SK-N-SH (cell line): ENCODE data around the gene TXLNA. TPM values are rescaled to one million over a fixed set of nuclear protein-coding genes. Genes with fewer than 3 reads are reported as not detected.

Experiments
- CTCF ChIA-PET: fragments of 300-600, 350-600 bp; formaldehyde crosslinking; extraction: SDS; loops from one replicate; lab custom pipeline; 2021; lab: Yijun Ruan, JAX
- POLR2A ChIA-PET: fragments of 350-600 bp; sonication (Branson Sonifier 250); formaldehyde crosslinking; extraction: SDS; loops from one replicate; lab custom pipeline; 2020; ENCODE audit warnings: antibody characterized with exemption, inconsistent platforms; lab: Yijun Ruan, JAX
- DNase-seq: peaks from one replicate; pipeline ENCODE4 v3.0.0; 2012
- H2AFZ ChIP-seq: fragments of 200-600 bp; sonication (generic); 2 replicates; pipeline ENCODE4 v1.8.1; 2016; ENCODE audit warnings: antibody characterized with exemption, mild to moderate bottlenecking, low read depth
- H3F3A ChIP-seq: fragments of 200-600 bp; sonication (generic); replicated peaks from 2 replicates; pipeline ENCODE3; 2016; ENCODE audit warnings: antibody characterized with exemption, mild to moderate bottlenecking; ENCODE audit not compliant: insufficient read depth
- H3K27ac ChIP-seq, 2 experiments: fragments of 200-500 bp in 1 of 2; fragments of 200-600 bp in 1 of 2; sonication (Bioruptor generic) in 1 of 2; sonication (generic), shearing (Covaris generic) in 1 of 2; 2 replicates each; pipeline versions ENCODE4 v1.5.1 to v1.6.1; 2014 to 2016; ENCODE audit warnings: low read depth in 2 of 2, inconsistent platforms in 1 of 2, low read length in 1 of 2, mild to moderate bottlenecking in 1 of 2, mixed read lengths in 1 of 2
- H3K27me3 ChIP-seq: fragments of 200-600 bp; sonication (generic), shearing (Covaris generic); 2 replicates; pipeline ENCODE4 v1.6.1; 2016; ENCODE audit warnings: mixed run types; ENCODE audit not compliant: insufficient read depth
- H3K36me3 ChIP-seq, 2 experiments: fragments of 200-500 bp in 1 of 2; fragments of 200-600 bp in 1 of 2; sonication (Bioruptor generic) in 1 of 2; sonication (generic) in 1 of 2; replicated peaks in 1 of 2; 2 replicates each; pipeline versions ENCODE3 to v1.5.1; 2014 to 2016; ENCODE audit warnings: low read length in 1 of 2, mild to moderate bottlenecking in 1 of 2; ENCODE audit not compliant: insufficient read depth in 2 of 2, control insufficient read depth in 1 of 2
- H3K4me1 ChIP-seq, 2 experiments: fragments of 200-500 bp in 1 of 2; fragments of 200-600 bp in 1 of 2; sonication (Bioruptor generic) in 1 of 2; sonication (generic), shearing (Covaris generic) in 1 of 2; 2 replicates each; pipeline versions ENCODE4 v1.5.1 to v1.6.1; 2014 to 2016; ENCODE audit warnings: low read depth in 1 of 2, low read length in 1 of 2, mixed run types in 1 of 2; ENCODE audit not compliant: insufficient read depth in 2 of 2, control insufficient read depth in 1 of 2
- H3K4me2 ChIP-seq: fragments of 200-600 bp; sonication (generic), shearing (Covaris generic); 2 replicates; pipeline ENCODE4 v1.6.1; 2017; ENCODE audit warnings: mixed run types
- H3K4me3 ChIP-seq, 2 experiments: fragments of 200-500 bp in 1 of 2; fragments of 200-600 bp in 1 of 2; sonication (Bioruptor generic) in 1 of 2; sonication (generic), shearing (Covaris generic) in 1 of 2; 2 replicates each; pipeline versions ENCODE4 v1.5.1 to v1.8.1; 2014 to 2016; ENCODE audit warnings: low read depth in 2 of 2, inconsistent platforms in 1 of 2, low read length in 1 of 2, mild to moderate bottlenecking in 1 of 2, mixed read lengths in 1 of 2, moderate library complexity in 1 of 2
- H3K79me2 ChIP-seq: fragments of 200-600 bp; sonication (generic); 2 replicates; pipeline ENCODE4 v1.8.1; 2017; ENCODE audit warnings: mild to moderate bottlenecking; ENCODE audit not compliant: insufficient read depth
- H3K9ac ChIP-seq: fragments of 200-600 bp; sonication (generic); 2 replicates; pipeline ENCODE4 v1.6.1; 2017; ENCODE audit warnings: mixed run types
- H3K9me2 ChIP-seq: fragments of 200-600 bp; sonication (generic); 2 replicates; pipeline ENCODE4 v1.6.1; 2017; ENCODE audit warnings: mixed run types
- H3K9me3 ChIP-seq: fragments of 200-600 bp; sonication (generic); 2 replicates; pipeline ENCODE4 v1.6.1; 2017; ENCODE audit warnings: mixed run types, mild to moderate bottlenecking, moderate library complexity
- H4K20me1 ChIP-seq: fragments of 200-600 bp; sonication (generic); 2 replicates; pipeline ENCODE4 v1.6.1; 2017; ENCODE audit warnings: mild to moderate bottlenecking, mixed run types; ENCODE audit not compliant: insufficient read depth
- EZH2phosphoT487 ChIP-seq: fragments of 200-600 bp; sonication (generic); IDR thresholded peaks from 2 replicates; pipeline ENCODE4 v1.6.1; 2017; ENCODE audit warnings: low read depth, mixed run types, mild to moderate bottlenecking, antibody characterized with exemption, moderate library complexity, borderline replicate concordance
- FOXJ3 ChIP-seq: sonication (generic); formaldehyde crosslinking; IDR thresholded peaks from 2 replicates; pipeline ENCODE4 v1.5.1; 2020; ENCODE audit warnings: mild to moderate bottlenecking, missing genetic modification reagents
- FOXM1 ChIP-seq: IDR thresholded peaks from 2 replicates; pipeline ENCODE4 v1.4.0; 2012; ENCODE audit warnings: low read depth, mild to moderate bottlenecking
- GATA2 ChIP-seq: sonication (generic); formaldehyde crosslinking; IDR thresholded peaks from 2 replicates; pipeline ENCODE4 v1.5.0; 2020; ENCODE audit warnings: mild to moderate bottlenecking, missing genetic modification reagents
- JUND ChIP-seq: IDR thresholded peaks from 2 replicates; pipeline ENCODE4 v1.4.0; 2012
- SIN3A ChIP-seq: IDR thresholded peaks from 2 replicates; pipeline ENCODE4 v1.6.1; 2012; ENCODE audit warnings: low read depth, mild to moderate bottlenecking, low read length, moderate library complexity, borderline replicate concordance
- YY1 ChIP-seq: IDR thresholded peaks from 2 replicates; pipeline ENCODE4 v1.4.0; 2012; ENCODE audit warnings: low read depth, mild to moderate bottlenecking
- WGBS: methylation state at CpG from one replicate; pipeline ENCODE4 v1.1.6; 2017; ENCODE audit warnings: low lambda C conversion rate; 5-methylcytosine and 5-hydroxymethylcytosine counted together
- polyA plus RNA-seq, 3 experiments: library from polyadenylated mRNA; depleted of rRNA; stranded (reverse); fragments of >200 nt; gene quantifications; 2 replicates each; pipeline ENCODE4 v1.2.3, GENCODE V29; 2012
- TF ChIP-seq, protein P1 (sequence below): IDR thresholded peaks from 2 replicates; pipeline ENCODE4 v1.4.0; 2012; ENCODE audit warnings: low read depth, borderline replicate concordance
- TF ChIP-seq, protein P2 (sequence below): fragments of 200-600 bp; sonication (generic); IDR thresholded peaks from 2 replicates; pipeline ENCODE4 v1.6.1; 2017; ENCODE audit warnings: antibody characterized with exemption, mild to moderate bottlenecking, moderate library complexity
- TF ChIP-seq, protein P3 (sequence below): IDR thresholded peaks from 2 replicates; pipeline ENCODE4 v1.4.0; 2012; ENCODE audit warnings: low read depth

TXLNA gene
- polyA plus RNA-seq, 1 of the 3 experiments (the other 2 are of a cell fraction), result 26.4 TPM

DNA sequence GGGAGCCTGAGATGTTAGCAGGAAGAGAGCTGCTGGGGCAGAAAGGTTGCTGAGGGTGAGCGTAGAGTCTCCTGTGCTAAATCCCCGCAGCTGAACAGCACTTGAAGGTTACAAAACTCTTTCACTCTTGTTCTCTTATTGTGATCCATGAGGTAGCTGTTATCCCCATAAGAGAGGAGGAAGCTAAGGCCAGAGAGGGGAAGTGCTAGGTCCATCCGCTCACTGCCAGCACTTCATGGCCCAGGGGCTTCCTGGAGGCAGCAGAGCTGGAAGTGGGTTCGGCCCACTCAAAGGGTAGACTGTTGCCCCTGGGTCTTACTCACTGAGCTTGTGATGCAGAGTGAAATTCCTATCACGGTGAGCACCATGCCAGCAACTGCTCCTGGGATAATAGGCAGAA is 37.1 kb downstream of the TXLNA start:
- Histone ChIP-seq H4K20me1 (no peaks in the 10 kb centered on the region), H3K9me2 (no peaks in the 10 kb centered on the region), H3K4me1 (peaks cover 0 to 11% of the 10 kb centered on the region in 2 experiments; a peak in 2 of 4 replicates), H3K79me2 (peaks cover 27% of the 10 kb centered on the region), H3K9me3 (no peaks in the 10 kb centered on the region), H3K4me2 (no peak overlapping the region), H3K27ac (no peak overlapping the region), H2AFZ (no peak overlapping the region), H3K9ac (no peak overlapping the region), H3F3A (peaks cover 3% of the 10 kb centered on the region), H3K36me3 (peaks cover 5 to 27% of the 10 kb centered on the region in 2 experiments), H3K27me3 (no peaks in the 10 kb centered on the region), H3K4me3 (no peak overlapping the region)
- ChIA-PET CTCF (interaction anchor here (0.9 to 3.6 kb wide), 14 partner anchors 10 to 156 kb away, joined by 3 to 45 read pairs (median 8); partner anchors contain the start of genes CCDC28B, FAM167B, IQCC and LCK), POLR2A (interaction anchor here (0.9 to 2.2 kb wide), 4 partner anchors 10 to 119 kb away, joined by 3 to 11 read pairs (median 10); partner anchors contain the start of genes IQCC and MARCKSL1)
- WGBS, result 94% methylated on average over 5 of the region's 5 CpGs
- DNase-seq, result no peak
- TF ChIP-seq, protein P1, sequence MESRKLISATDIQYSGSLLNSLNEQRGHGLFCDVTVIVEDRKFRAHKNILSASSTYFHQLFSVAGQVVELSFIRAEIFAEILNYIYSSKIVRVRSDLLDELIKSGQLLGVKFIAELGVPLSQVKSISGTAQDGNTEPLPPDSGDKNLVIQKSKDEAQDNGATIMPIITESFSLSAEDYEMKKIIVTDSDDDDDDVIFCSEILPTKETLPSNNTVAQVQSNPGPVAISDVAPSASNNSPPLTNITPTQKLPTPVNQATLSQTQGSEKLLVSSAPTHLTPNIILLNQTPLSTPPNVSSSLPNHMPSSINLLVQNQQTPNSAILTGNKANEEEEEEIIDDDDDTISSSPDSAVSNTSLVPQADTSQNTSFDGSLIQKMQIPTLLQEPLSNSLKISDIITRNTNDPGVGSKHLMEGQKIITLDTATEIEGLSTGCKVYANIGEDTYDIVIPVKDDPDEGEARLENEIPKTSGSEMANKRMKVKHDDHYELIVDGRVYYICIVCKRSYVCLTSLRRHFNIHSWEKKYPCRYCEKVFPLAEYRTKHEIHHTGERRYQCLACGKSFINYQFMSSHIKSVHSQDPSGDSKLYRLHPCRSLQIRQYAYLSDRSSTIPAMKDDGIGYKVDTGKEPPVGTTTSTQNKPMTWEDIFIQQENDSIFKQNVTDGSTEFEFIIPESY, result no peak
- no peak for TF ChIP-seq YY1
- no peak for TF ChIP-seq GATA2 (CRISPR knock-in tag)
- TF ChIP-seq, protein P2, sequence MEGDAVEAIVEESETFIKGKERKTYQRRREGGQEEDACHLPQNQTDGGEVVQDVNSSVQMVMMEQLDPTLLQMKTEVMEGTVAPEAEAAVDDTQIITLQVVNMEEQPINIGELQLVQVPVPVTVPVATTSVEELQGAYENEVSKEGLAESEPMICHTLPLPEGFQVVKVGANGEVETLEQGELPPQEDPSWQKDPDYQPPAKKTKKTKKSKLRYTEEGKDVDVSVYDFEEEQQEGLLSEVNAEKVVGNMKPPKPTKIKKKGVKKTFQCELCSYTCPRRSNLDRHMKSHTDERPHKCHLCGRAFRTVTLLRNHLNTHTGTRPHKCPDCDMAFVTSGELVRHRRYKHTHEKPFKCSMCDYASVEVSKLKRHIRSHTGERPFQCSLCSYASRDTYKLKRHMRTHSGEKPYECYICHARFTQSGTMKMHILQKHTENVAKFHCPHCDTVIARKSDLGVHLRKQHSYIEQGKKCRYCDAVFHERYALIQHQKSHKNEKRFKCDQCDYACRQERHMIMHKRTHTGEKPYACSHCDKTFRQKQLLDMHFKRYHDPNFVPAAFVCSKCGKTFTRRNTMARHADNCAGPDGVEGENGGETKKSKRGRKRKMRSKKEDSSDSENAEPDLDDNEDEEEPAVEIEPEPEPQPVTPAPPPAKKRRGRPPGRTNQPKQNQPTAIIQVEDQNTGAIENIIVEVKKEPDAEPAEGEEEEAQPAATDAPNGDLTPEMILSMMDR, result no peak
- TF ChIP-seq FOXM1, result no peak
- TF ChIP-seq EZH2phosphoT487, result no peak
- no peak for TF ChIP-seq FOXJ3 (CRISPR knock-in tag)
- TF ChIP-seq, protein P3, sequence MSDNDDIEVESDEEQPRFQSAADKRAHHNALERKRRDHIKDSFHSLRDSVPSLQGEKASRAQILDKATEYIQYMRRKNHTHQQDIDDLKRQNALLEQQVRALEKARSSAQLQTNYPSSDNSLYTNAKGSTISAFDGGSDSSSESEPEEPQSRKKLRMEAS, result no peak

DNA sequence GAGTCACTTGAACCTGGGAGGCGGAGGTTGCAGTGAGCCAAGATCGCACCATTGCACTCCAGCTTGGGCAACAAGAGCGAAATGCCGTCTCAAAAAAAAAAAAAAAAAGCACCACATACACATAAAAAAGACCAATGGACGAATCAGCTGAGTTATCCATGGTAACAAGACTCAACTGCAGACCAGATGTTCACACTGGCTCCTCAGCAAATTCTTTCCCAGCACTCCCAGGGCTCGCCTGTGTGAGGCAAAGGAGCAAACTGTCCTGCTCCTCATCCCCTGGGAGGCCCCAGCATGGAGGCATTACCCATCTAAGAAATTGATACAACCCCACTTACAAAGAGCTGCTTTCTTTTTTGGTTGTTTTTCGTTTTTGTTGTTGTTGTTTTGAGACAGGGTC is 39.5 kb downstream of the TXLNA start:
- no peaks in the 10 kb centered on the region for H3K9me2 ChIP-seq
- CTCF ChIA-PET, result interaction anchor here (0.6 to 1.5 kb wide), 2 partner anchors 29 to 74 kb away, joined by 3 to 6 read pairs; partner anchors contain the start of gene FAM167B
- TF ChIP-seq, protein P3, result no peak
- TF ChIP-seq JUND, result no peak
- no peak for TF ChIP-seq SIN3A
- TF ChIP-seq, all 33 proteins: peak for 0
- Histone ChIP-seq H3K9me3 (no peaks in the 10 kb centered on the region), H3K36me3 (peaks cover 11 to 31% of the 10 kb centered on the region in 2 experiments), H3K4me1 (peaks cover 8 to 18% of the 10 kb centered on the region in 2 experiments; a peak in 3 of 4 replicates), H3K4me3 (no peak overlapping the region), H3K9ac (no peak overlapping the region), H4K20me1 (no peaks in the 10 kb centered on the region), H3K27me3 (no peaks in the 10 kb centered on the region), H2AFZ (no peak overlapping the region), H3K79me2 (peaks cover 51% of the 10 kb centered on the region), H3K27ac (no peak overlapping the region), H3F3A (peaks cover 3% of the 10 kb centered on the region), H3K4me2 (no peak overlapping the region)
- POLR2A ChIA-PET, result interaction anchor here (0.7 kb wide), 1 partner anchor 106 kb away, joined by 3 read pairs; no protein-coding TSS in a partner anchor
- WGBS, result 78% methylated on average over 7 of the region's 7 CpGs
- DNase-seq, result no peak
